ENCODE measurements around the gene NPC2.

GRCh38 chr14:74442757-74443156 lies 50.3 kb downstream of the NPC2 start:
- TF ChIP-seq CTCF (IDR thresholded peaks at IDR 0.05) (no peak), POLR2AphosphoS5 (IDR thresholded peaks at IDR 0.05) (no peak), POLR2A (IDR thresholded peaks at IDR 0.05) (no peak)

Measured in sigmoid colon (tissue), 4 donors.